Sigmoid colon (tissue), 4 donors: Measurements from ENCODE around the gene SETBP1.

Experiments
- CTCF ChIP-seq, 4 experiments: fragments of 450-650 bp in 3 of 4; fragments of 200-600 bp in 1 of 4; IDR thresholded peaks; one replicate each; pipeline ENCODE4 v1.5.1; 2016 to 2019; ENCODE audit warnings: antibody characterized with exemption in 4 of 4, mild to moderate bottlenecking in 3 of 4, moderate library complexity in 2 of 4
- POLR2A ChIP-seq, 2 donors: fragments of 450-650 bp; IDR thresholded peaks; one replicate each; pipeline ENCODE4 v1.6.1; 2016; ENCODE audit warnings: antibody characterized with exemption in 2 of 2, mild to moderate bottlenecking in 2 of 2, moderate library complexity in 2 of 2
- POLR2AphosphoS5 ChIP-seq, 4 donors: sonication (generic); formaldehyde crosslinking; IDR thresholded peaks; one replicate each; pipeline ENCODE4 v1.6.1; 2017; ENCODE audit warnings: antibody characterized with exemption in 4 of 4

DNA sequence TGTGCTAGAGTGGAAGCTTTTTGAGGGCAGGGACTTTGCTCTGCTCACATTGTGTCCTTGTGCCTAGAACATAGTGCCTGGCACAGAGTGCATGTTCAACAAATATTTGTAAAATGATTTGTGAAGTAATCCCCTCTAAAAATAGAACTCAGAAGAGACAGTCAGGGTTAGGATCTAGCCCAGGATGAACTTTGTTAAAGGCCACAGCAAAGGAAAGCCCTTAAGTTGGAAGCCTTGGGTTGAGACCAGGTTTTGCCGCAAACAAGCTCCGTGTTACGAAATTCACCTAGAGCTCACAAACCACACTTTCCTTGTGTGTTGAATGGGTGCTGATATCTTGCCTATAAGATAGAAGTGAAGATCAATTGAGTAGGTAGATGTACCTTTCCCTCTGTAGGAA lies 84.2 kb downstream of the SETBP1 start:
- no peak for TF ChIP-seq CTCF (IDR thresholded peaks at IDR 0.05)
- TF ChIP-seq POLR2AphosphoS5 (IDR thresholded peaks at IDR 0.05), result no peak
- no peak for TF ChIP-seq POLR2A (IDR thresholded peaks at IDR 0.05)
